HG03342 (cell line): Measurements from ENCODE around the gene HOXD9.

Experiments
- ATAC-seq: cut with Tn5 transposase; IDR thresholded peaks from one replicate; pipeline ENCODE4 v1.9.1; 2021; ENCODE audit warnings: mild to moderate bottlenecking, moderate library complexity; ENCODE audit not compliant: unreplicated experiment

Gene HOXD9

GRCh38 chr2:176152350-176153181, 30.0 kb downstream of the HOXD9 start:
- ATAC-seq, result no peak

- no peak for ATAC-seq
Observed at GRCh38 chr2:176154576-176155252, 32.2 kb downstream of the HOXD9 start.

GRCh38 chr2:176155356-176156044, 33.0 kb downstream of the HOXD9 start:
- ATAC-seq, result no peak

GRCh38 chr2:176156301-176156806, 33.8 kb downstream of the HOXD9 start:
- ATAC-seq, result no peak

- ATAC-seq, result no peak
Observed at GRCh38 chr2:176156807-176157498, 34.4 kb downstream of the HOXD9 start, which contains the start of gene HOXD3. TSS of gene HOXD3 (plus strand) at chr2:176157307. CDS start at chr2:176169115, 11,808 bp downstream.

- ATAC-seq, result no peak
Observed at GRCh38 chr2:176157499-176158185, 35.1 kb downstream of the HOXD9 start.

- ATAC-seq, result no peak
Observed at GRCh38 chr2:176158186-176158591, 35.7 kb downstream of the HOXD9 start.

GRCh38 chr2:176158855-176159662, 36.5 kb downstream of the HOXD9 start:
- ATAC-seq, result no peak

- no peak for ATAC-seq
Observed at GRCh38 chr2:176159663-176160250, 37.2 kb downstream of the HOXD9 start.

- ATAC-seq, result no peak
Observed at GRCh38 chr2:176160251-176160985, 37.9 kb downstream of the HOXD9 start.

- no peak for ATAC-seq
Observed at GRCh38 chr2:176160986-176161824, 38.7 kb downstream of the HOXD9 start.

- ATAC-seq, result no peak
Observed at GRCh38 chr2:176161825-176162626, 39.5 kb downstream of the HOXD9 start.

- ATAC-seq, result no peak
Observed at GRCh38 chr2:176162911-176163671, 40.6 kb downstream of the HOXD9 start.

GRCh38 chr2:176163672-176164056, 41.1 kb downstream of the HOXD9 start:
- no peak for ATAC-seq

- no peak for ATAC-seq
Observed at GRCh38 chr2:176164201-176164600, 41.7 kb downstream of the HOXD9 start.
